Muscle of leg (tissue), 11 donors: ENCODE data around the gene RFC4. TPM values are rescaled to one million over a fixed set of nuclear protein-coding genes. Genes with fewer than 3 reads are reported as not detected.
A peak's percentile ranks its signal among the peaks of the same experiment; 100 is the strongest.

ENCODE experiments used
- DNase-seq: peaks from one replicate; pipeline ENCODE4 v3.0.0; 2013
- H3K27ac ChIP-seq: one replicate; pipeline ENCODE4 v1.5.1; 2013; ENCODE audit warnings: mild to moderate bottlenecking, low read length, control low read depth
- H3K27me3 ChIP-seq: one replicate; pipeline ENCODE4 v1.6.1; 2013; ENCODE audit warnings: low read length; ENCODE audit not compliant: control insufficient read depth, insufficient read depth
- H3K36me3 ChIP-seq: one replicate; pipeline ENCODE4 v1.6.1; 2013; ENCODE audit warnings: low read length; ENCODE audit not compliant: control insufficient read depth, insufficient read depth
- H3K4me1 ChIP-seq: one replicate; pipeline ENCODE4 v1.6.1; 2013; ENCODE audit warnings: low read length; ENCODE audit not compliant: control insufficient read depth, insufficient read depth
- H3K4me3 ChIP-seq: one replicate; pipeline ENCODE4 v1.5.1; 2013; ENCODE audit warnings: low read length, control low read depth
- H3K9me3 ChIP-seq: replicated peaks from 2 replicates; pipeline ENCODE4 v1.6.1; 2013; ENCODE audit warnings: low read depth, low read length; ENCODE audit not compliant: control insufficient read depth
- WGBS: methylation state at CpG from one replicate; pipeline ENCODE4 v1.1.5; 2013; ENCODE audit warnings: missing lambda C conversion rate; ENCODE audit not compliant: insufficient coverage; 5-methylcytosine and 5-hydroxymethylcytosine counted together
- polyA plus RNA-seq, 8 donors: library from polyadenylated mRNA; unstranded; fragments of 120-200 nt; gene quantifications; one replicate each; pipeline versions ENCODE4 v1.2.1 to v1.2.3, GENCODE V29; 2013; ENCODE audit warnings: inconsistent platforms in 1 of 8, low replicate concordance in 1 of 8; ENCODE audit not compliant: insufficient read length in 8 of 8, insufficient read depth in 1 of 8
- total RNA-seq: library from RNA; stranded (reverse); fragments of 120-200 nt; gene quantifications from one replicate; pipeline ENCODE4 v1.2.4, GENCODE V29; 2013

Gene RFC4
- total and polyA plus RNA-seq, 9 donors = 21.1 to 30.7 (median 25.7) TPM

- WGBS = no CpG with 5 or more reads among the region's 7 CpGs
- H3K27ac ChIP-seq = no peak overlapping the region
- H3K4me1 ChIP-seq = no peaks in the 10 kb centered on the region
- H3K4me3 ChIP-seq = no peak overlapping the region
- no peak for DNase-seq
- no peaks in the 10 kb centered on the region for H3K9me3 ChIP-seq
- H3K36me3 ChIP-seq = no peaks in the 10 kb centered on the region
- H3K27me3 ChIP-seq = peaks cover 9% of the 10 kb centered on the region
Measured at GRCh38 chr3:186754006-186754405, 52.3 kb downstream of the RFC4 start.

- Histone ChIP-seq H3K4me1 (no peaks in the 10 kb centered on the region), H3K27me3 (peaks cover 3% of the 10 kb centered on the region), H3K27ac (no peak overlapping the region), H3K36me3 (no peaks in the 10 kb centered on the region), H3K4me3 (no peak overlapping the region), H3K9me3 (no peaks in the 10 kb centered on the region)
- DNase-seq = no peak
- 65% methylated on average over 2 of the region's 3 CpGs for WGBS
Measured at GRCh38 chr3:186751480-186751879, 54.8 kb downstream of the RFC4 start.

GRCh38 chr3:186750316-186750715, 56.0 kb downstream of the RFC4 start:
- no peak for DNase-seq
- Histone ChIP-seq H3K4me3 (no peak overlapping the region), H3K9me3 (no peaks in the 10 kb centered on the region), H3K36me3 (no peaks in the 10 kb centered on the region), H3K27ac (no peak overlapping the region), H3K4me1 (peaks cover 2% of the 10 kb centered on the region), H3K27me3 (peaks cover 3% of the 10 kb centered on the region)
- 100% methylated on average over 1 of the region's 2 CpGs for WGBS

GRCh38 chr3:186746008-186746407, 60.3 kb downstream of the RFC4 start:
- H3K9me3 ChIP-seq = no peaks in the 10 kb centered on the region
- WGBS = 4% methylated on average over 7 of the region's 10 CpGs
- peak; percentile 74 for DNase-seq

GRCh38 chr3:186743666-186744065, 62.6 kb downstream of the RFC4 start:
- Histone ChIP-seq H3K27me3 (no peaks in the 10 kb centered on the region), H3K27ac (no peak overlapping the region), H3K4me3 (no peak overlapping the region), H3K9me3 (no peaks in the 10 kb centered on the region), H3K36me3 (no peaks in the 10 kb centered on the region), H3K4me1 (peaks cover 2% of the 10 kb centered on the region)
- WGBS = no CpG with 5 or more reads among the region's 3 CpGs
- DNase-seq = no peak

More at GRCh38 chr3:186746008-186746407, 60.3 kb downstream of the RFC4 start:
- Histone ChIP-seq H3K27me3 (no peaks in the 10 kb centered on the region), H3K4me3 (no peak overlapping the region), H3K36me3 (no peaks in the 10 kb centered on the region), H3K27ac (no peak overlapping the region), H3K4me1 (peaks cover 2% of the 10 kb centered on the region)

GRCh38 chr3:186742618-186743380, 63.5 kb downstream of the RFC4 start:
- no peaks in the 10 kb centered on the region for H3K27me3 ChIP-seq
- H3K9me3 ChIP-seq = no peaks in the 10 kb centered on the region
- DNase-seq = no peak
- H3K4me1 ChIP-seq = peaks cover 2% of the 10 kb centered on the region
- no peak overlapping the region for H3K4me3 ChIP-seq
- H3K36me3 ChIP-seq = no peaks in the 10 kb centered on the region
- no peak overlapping the region for H3K27ac ChIP-seq
- WGBS = no CpG with 5 or more reads among the region's 7 CpGs

Other genes with a start within 250 kb of the RFC4 start
- gene TBCCD1, start 239.1 kb downstream of the RFC4 start, total RNA-seq = 13.3 TPM
- gene TBCCD1, start 239.1 kb downstream of the RFC4 start, polyA plus RNA-seq = 10 to 100 TPM in 7 of 8 donors, 1 to 10 TPM in 1; 8.5 to 14.3 (median 10.9) TPM
- 30.3 TPM for gene DNAJB11, start 235.8 kb downstream of the RFC4 start, total RNA-seq
- gene DNAJB11, start 235.8 kb downstream of the RFC4 start, polyA plus RNA-seq = 10 to 100 TPM; 36.6 to 49.7 (median 40.7) TPM
- gene AHSG, start 193.4 kb downstream of the RFC4 start, total RNA-seq = 0.75 TPM
- gene AHSG, start 193.4 kb downstream of the RFC4 start, polyA plus RNA-seq = 10 to 100 TPM in 1 of 8 donors, 1 to 10 TPM in 1, under 1 TPM in 4, not detected in 2; 0.10 to 22.3 (median 0.22) TPM
- 0.04 TPM for gene FETUB, start 166.1 kb downstream of the RFC4 start, total RNA-seq
- under 1 TPM in 4 of 8 donors, not detected in 4; 0.10 to 0.55 (median 0.28) TPM for gene FETUB, start 166.1 kb downstream of the RFC4 start, polyA plus RNA-seq
- gene HRG, start 140.5 kb downstream of the RFC4 start, total RNA-seq = 0.04 TPM
- gene HRG, start 140.5 kb downstream of the RFC4 start, polyA plus RNA-seq = under 1 TPM in 4 of 8 donors, not detected in 4; 0.03 to 0.53 (median 0.18) TPM
- gene KNG1, start 89.1 kb downstream of the RFC4 start, total RNA-seq = 0.13 TPM
- 1 to 10 TPM in 1 of 8 donors, under 1 TPM in 3, not detected in 4; 0.05 to 1.5 (median 0.59) TPM for gene KNG1, start 89.1 kb downstream of the RFC4 start, polyA plus RNA-seq
- gene EIF4A2, start 22.9 kb downstream of the RFC4 start, total RNA-seq = 593 TPM
- gene EIF4A2, start 22.9 kb downstream of the RFC4 start, polyA plus RNA-seq = 100 to 1,000 TPM; 477 to 568 (median 540) TPM
- not detected for gene ADIPOQ, start 36.2 kb upstream of the RFC4 start, total RNA-seq
- under 1 TPM in 5 of 8 donors, not detected in 3; 0.02 to 0.04 (median 0.04) TPM for gene ADIPOQ, start 36.2 kb upstream of the RFC4 start, polyA plus RNA-seq
- gene ST6GAL1, start 124.0 kb upstream of the RFC4 start, total RNA-seq = 9.4 TPM
- 10 to 100 TPM in 7 of 8 donors, 1 to 10 TPM in 1; 9.7 to 17.3 (median 13.0) TPM for gene ST6GAL1, start 124.0 kb upstream of the RFC4 start, polyA plus RNA-seq